Fibroblast of pulmonary artery (primary cell): ENCODE measurements around the gene DNMT1.

Experiments used
- DNase-seq: peaks from one replicate; pipeline ENCODE4 v3.0.0-alpha.2; 2010; ENCODE audit warnings: low read depth
- H3K4me3 ChIP-seq: replicated peaks from 2 replicates; pipeline ENCODE4 v1.5.1; 2011; ENCODE audit warnings: low read depth, mild to moderate bottlenecking, control low read depth, low read length, moderate library complexity
- CTCF ChIP-seq: IDR thresholded peaks from 2 replicates; pipeline ENCODE4 v1.5.1; 2011; ENCODE audit warnings: mild to moderate bottlenecking, control low read depth, low read length, inconsistent platforms; ENCODE audit errors: missing control alignments

Gene DNMT1

GRCh38 chr19:10141479-10141878, 53.3 kb downstream of the DNMT1 start:
- DNase-seq, result no peak
- no peak for TF ChIP-seq CTCF
- no peak overlapping the region for H3K4me3 ChIP-seq

- TF ChIP-seq CTCF, result no peak
- H3K4me3 ChIP-seq, result no peak overlapping the region
- no peak for DNase-seq
These were observed 54.8 kb downstream of the DNMT1 start for GRCh38 chr19:10139952-10140351.

- TF ChIP-seq CTCF, result no peak
- DNase-seq, result no peak
- H3K4me3 ChIP-seq, result no peak overlapping the region
These were observed 55.6 kb downstream of the DNMT1 start for GRCh38 chr19:10138879-10139795.

GRCh38 chr19:10137751-10138682, 56.7 kb downstream of the DNMT1 start:
- no peak overlapping the region for H3K4me3 ChIP-seq
- TF ChIP-seq CTCF, result no peak
- DNase-seq, result no peak

- DNase-seq, result no peak
- no peak overlapping the region for H3K4me3 ChIP-seq
- TF ChIP-seq CTCF, result no peak
These were observed 57.8 kb downstream of the DNMT1 start for GRCh38 chr19:10136936-10137335.

GRCh38 chr19:10135551-10136334, 59.0 kb downstream of the DNMT1 start:
- H3K4me3 ChIP-seq, result no peak overlapping the region
- no peak for TF ChIP-seq CTCF
- no peak for DNase-seq
